ENCODE results near the gene C12orf50.
"Not testable (repeated sequence)": the region's sequence is repeated elsewhere in the genome, so short reads cannot be mapped to it uniquely, and the experiment has no call there.

Gene C12orf50

DNA sequence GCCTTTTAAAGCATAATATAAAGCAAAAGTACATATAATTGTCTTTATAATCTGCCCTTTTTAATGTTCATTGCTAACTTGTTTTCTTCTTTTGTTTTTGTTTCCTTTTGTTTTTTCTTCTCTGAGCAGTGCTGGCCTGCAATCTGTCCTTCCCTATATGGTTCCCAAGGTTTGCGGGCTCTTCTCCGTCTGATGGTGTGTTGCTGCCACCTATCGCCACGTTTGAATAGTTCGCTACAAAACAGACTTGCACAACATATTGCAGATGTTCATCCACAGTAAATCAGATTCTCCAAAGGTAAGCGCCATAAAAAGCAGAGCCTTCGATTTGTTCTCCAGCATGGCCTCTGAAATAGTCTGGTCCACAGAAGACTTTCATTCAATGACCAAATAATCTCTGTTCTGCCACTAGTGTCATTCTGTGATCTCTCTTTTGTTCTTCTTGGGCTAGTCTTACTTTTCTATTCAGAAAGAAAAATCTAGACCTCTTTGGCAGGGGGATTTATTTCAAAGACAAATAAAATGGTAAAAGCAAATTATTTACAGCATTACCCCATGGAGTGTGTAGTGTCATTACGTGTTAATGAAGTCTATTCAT is 33.5 kb downstream of the C12orf50 start:
- DNase-seq (ENCODE audit: insufficient read length, low spot score) (peak; percentile 53), FAIRE-seq (peak; percentile 68)

- FAIRE-seq = no peak
- no peak for DNase-seq (ENCODE audit: insufficient read length, low spot score)
Observed at GRCh38 chr12:87991483-87991882, 37.7 kb downstream of the C12orf50 start.

GRCh38 chr12:87988534-87988933 is 40.7 kb downstream of the C12orf50 start:
- FAIRE-seq = no peak
- no peak for DNase-seq (ENCODE audit: insufficient read length, low spot score)

DNA sequence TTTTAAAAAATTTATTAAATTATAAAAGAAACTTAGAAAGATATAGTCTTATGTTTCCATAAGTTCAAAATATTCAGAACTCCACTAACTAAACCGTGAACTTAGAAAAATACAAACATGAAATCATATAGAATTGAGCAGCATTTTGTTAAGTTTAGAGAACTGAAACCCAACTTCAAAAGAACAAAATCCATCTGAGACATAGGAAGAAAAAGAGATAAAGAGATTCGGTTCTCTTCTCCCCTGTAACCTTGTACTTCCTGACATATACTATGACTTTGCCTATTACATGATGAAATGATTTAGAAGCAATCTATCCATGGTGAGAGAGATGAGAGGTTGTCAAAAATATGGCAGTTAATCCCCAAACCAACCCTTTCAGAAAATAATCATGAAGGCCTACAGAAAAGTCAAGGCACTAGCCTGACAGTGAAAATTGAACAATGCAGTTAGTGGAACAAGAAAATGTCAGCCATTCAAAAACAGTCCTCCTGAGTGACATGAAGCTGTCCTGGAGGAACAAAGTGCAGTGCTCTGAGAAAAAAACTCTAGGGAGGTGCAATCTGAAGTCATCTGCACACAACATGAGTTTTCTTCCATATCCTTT is 44.0 kb downstream of the C12orf50 start:
- FAIRE-seq (no peak), DNase-seq (ENCODE audit: insufficient read length, low spot score) (no peak)

- no peak for FAIRE-seq
Observed at GRCh38 chr12:87982208-87982607, 47.0 kb downstream of the C12orf50 start.

DNA sequence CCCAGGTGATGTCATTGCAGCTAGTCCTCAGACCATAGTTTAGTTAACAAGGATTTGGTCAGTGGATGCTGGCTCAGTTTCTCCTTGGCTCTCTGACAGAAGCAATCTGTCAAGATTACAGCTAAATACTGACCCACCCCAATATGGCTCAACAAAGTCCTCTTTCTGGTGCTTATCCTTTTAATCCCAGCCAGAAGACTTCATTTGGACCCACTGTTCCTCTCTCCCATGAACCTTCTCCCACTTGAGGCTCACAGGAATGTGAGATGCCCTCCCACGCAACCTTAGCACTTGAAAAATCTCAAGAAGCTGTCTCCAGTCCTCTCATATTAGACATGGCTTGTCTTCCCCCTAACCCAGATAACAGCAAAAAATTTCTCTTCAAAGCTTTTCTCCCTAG is 47.7 kb downstream of the C12orf50 start:
- FAIRE-seq (no peak), DNase-seq (ENCODE audit: insufficient read length, low spot score) (no peak)

More at GRCh38 chr12:87982208-87982607, 47.0 kb downstream of the C12orf50 start:
- peak; percentile 3 for DNase-seq (ENCODE audit: insufficient read length, low spot score)

DNA sequence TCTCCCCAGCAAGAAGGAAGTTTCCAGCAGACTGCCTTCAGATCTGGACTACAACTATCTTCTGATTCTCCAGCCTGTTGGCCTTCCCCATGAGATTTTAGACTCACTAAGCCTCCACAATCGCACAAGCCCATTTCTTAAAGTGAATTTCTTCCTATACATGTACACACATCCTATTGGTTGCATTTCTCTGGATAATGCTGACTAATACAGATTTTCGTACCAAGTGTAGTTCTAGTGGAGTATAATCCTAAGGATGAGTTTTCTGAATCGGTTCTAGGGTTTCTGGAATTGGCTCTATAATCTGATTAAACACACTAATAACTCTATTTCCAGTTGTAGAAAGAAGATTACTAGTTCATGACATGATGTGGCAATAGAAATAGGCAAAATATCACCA is 53.3 kb downstream of the C12orf50 start:
- FAIRE-seq = no peak
- DNase-seq (ENCODE audit: insufficient read length, low spot score) = no peak

DNA sequence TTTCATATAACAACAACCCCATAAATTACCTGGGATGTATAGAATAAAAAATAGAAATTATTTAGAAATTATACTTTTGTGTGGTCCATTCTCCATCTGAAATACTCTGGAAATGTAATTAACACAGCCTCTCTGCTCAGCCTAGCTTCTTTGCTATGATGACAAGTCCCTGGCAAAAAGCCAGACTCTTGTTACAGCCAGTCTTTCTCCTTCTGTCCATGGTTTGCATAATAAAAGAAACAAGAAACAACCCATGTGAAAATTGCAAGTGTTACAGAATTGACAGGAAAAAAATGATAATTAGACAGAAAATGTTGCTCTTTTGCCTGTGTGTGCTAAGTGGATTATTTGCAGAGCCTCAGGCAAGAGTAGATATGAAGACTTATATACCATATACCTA is 61.3 kb downstream of the C12orf50 start:
- FAIRE-seq = no peak
- DNase-seq (ENCODE audit: insufficient read length, low spot score) = no peak

GRCh38 chr12:87960566-87960965 is 68.6 kb downstream of the C12orf50 start:
- FAIRE-seq (no peak), DNase-seq (ENCODE audit: insufficient read length, low spot score) (no peak)

- FAIRE-seq; DNase-seq (ENCODE audit: insufficient read length, low spot score): not testable (repeated sequence)
Observed at GRCh38 chr12:87954028-87954427, 75.2 kb downstream of the C12orf50 start.

GRCh38 chr12:87953256-87953860 is 75.8 kb downstream of the C12orf50 start:
- FAIRE-seq (no peak), DNase-seq (ENCODE audit: insufficient read length, low spot score) (peak; percentile 51)

GRCh38 chr12:87952850-87953249 is 76.4 kb downstream of the C12orf50 start:
- DNase-seq (ENCODE audit: insufficient read length, low spot score) (no peak), FAIRE-seq (no peak)

GRCh38 chr12:87952223-87952622 is 77.0 kb downstream of the C12orf50 start:
- no peak for DNase-seq (ENCODE audit: insufficient read length, low spot score)
- no peak for FAIRE-seq

DNA sequence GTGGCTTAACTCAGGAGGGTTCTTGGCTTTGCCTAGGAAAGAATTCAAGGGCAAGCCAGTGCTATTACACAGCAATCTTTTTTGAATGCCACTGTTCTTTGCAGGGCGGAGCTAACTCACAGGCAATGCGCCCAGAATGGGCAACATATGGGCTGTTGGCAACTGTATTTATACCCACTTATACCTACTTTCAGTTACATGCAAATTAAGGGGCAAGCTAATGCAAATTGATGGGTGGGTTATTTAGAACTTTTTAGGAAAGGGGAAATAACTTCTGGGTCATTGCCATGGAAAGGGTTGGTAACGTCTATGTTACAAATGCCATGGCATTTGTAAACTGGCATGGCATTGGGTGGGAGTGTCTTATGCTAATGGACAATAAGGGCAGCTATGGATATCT is 85.4 kb downstream of the C12orf50 start:
- no peak for FAIRE-seq
- DNase-seq (ENCODE audit: insufficient read length, low spot score) = no peak

- no peak for DNase-seq (ENCODE audit: insufficient read length, low spot score)
- FAIRE-seq = no peak
Observed at GRCh38 chr12:87943023-87943422, 86.2 kb downstream of the C12orf50 start.

DNA sequence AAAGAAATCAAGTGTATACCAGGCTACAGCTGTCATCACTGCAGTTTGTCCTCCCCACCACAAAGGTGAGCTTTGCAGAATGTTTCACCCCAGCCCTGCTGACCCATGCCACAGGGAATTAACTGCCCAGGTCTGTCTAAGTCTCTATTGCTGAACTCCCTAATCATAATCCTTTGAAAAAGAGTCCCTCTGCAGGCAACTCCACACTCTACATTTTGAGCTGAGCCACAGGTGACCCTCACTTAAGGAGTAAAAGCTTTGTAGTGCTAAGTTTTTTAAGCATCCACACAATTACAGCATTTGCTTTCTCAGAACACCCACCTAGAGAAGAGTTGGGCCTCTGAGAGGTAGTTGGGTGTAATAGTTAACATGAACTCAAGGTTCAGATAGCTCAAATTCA is 90.0 kb downstream of the C12orf50 start:
- no peak for DNase-seq (ENCODE audit: insufficient read length, low spot score)
- no peak for FAIRE-seq

GRCh38 chr12:87935216-87935615 is 94.0 kb downstream of the C12orf50 start:
- FAIRE-seq (no peak), DNase-seq (ENCODE audit: insufficient read length, low spot score) (no peak)

DNA sequence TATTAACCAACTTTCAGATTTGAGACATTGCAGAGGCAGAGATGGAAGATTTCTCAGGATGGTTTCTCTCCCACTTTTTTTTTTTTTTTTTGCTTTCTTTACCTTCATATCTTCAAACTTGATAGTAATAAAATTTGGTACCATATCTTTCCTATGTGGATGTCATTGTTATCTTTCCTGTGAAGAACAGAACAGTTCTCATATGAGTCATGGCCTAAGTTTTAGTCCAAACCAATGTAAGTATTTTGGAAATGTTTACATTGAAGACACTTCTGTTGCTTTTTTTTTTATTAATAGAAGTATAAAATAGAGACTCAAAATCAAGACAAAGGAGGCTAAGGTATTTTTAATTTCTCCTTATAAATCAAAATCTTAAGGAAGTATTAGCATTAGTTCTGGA is 95.2 kb downstream of the C12orf50 start:
- no peak for FAIRE-seq
- DNase-seq (ENCODE audit: insufficient read length, low spot score) = no peak

DNA sequence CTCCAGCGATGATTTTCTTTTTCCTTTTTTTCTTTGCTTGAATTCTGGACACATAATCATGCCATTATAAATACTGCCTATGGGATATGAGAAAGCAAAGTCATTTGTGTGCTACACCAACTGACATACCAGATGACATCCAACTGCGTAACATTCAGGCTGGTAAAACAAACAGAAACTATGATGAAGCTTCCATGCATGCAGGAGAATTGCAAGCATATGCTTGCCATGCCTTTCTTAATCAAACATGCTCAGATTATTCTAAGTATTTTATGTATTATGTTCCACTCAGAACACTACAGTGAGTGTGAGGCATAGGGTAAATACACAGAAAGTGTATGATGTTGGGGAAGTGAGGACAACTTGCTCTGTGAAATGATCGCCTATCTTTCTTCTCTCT is 97.4 kb downstream of the C12orf50 start:
- DNase-seq (ENCODE audit: insufficient read length, low spot score) = no peak

GRCh38 chr12:87930627-87931026 is 98.6 kb downstream of the C12orf50 start:
- no peak for DNase-seq (ENCODE audit: insufficient read length, low spot score)
- no peak for FAIRE-seq

More for the DNA sequence above, 97.4 kb downstream of the C12orf50 start:
- FAIRE-seq = no peak
